ENCODE data around the gene FAM111A. TPM values are rescaled to one million over a fixed set of nuclear protein-coding genes. Genes with fewer than 3 reads are reported as not detected.

Gene FAM111A
- polyA plus RNA-seq, 1 donor (not counting 4 experiments of a cell fraction or from before 2014, with no cell fraction given), result 21.0 TPM

DNA sequence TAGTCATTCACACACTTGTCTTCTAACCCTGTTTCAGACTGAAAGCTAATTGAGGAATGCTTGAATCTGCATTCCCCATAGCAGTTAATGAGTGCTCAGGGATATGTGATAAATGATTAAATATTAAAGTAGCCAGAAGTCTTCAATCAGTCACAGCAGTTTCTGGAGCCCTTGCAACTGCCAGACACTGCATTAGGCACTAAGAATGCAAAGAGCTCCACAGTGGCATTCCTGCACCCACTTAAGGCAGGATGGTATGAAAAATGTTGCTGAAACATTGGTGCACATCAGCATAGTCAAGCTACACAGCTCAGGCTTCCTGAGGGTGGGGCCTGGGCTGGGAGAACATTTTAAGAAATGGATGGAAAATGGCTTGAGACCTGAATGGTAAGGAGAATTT lies 35.7 kb downstream of the FAM111A start:
- Histone ChIP-seq H3K4me1 (ENCODE audit: control insufficient read depth, extremely low read depth, insufficient read depth, low read length) (peaks cover 17% of the 10 kb centered on the region), H3K36me3 (ENCODE audit: control insufficient read depth in 2 of 2, extremely low read depth in 1 of 2, insufficient read depth in 2 of 2, low read length in 2 of 2) (peaks cover 0 to 2% of the 10 kb centered on the region in 2 experiments), H4K20me1 (ENCODE audit: control insufficient read depth, extremely low read depth, insufficient read depth, low read length) (no peaks in the 10 kb centered on the region), H3K9me1 (ENCODE audit: control insufficient read depth, extremely low read depth, insufficient read depth, low read length) (no peaks in the 10 kb centered on the region), H3K27ac (ENCODE audit: control insufficient read depth, insufficient read depth, low read length) (no peak overlapping the region), H3K79me2 (ENCODE audit: control insufficient read depth, insufficient read depth, low read length) (no peaks in the 10 kb centered on the region), H3K9ac (ENCODE audit: control insufficient read depth, extremely low read depth, insufficient read depth, low read length) (no peak overlapping the region), H3K27me3 (ENCODE audit: control insufficient read depth, extremely low read depth, insufficient read depth, low read length) (no peaks in the 10 kb centered on the region), H3K4me3 (ENCODE audit: control insufficient read depth in 2 of 3, extremely low read depth in 1 of 3, insufficient read depth in 2 of 3, low read depth in 1 of 3, low read length in 3 of 3) (no peak overlapping the region), H3K9me3 (ENCODE audit: control insufficient read depth, low read depth, low read length) (peaks cover 2% of the 10 kb centered on the region), H3K4me2 (ENCODE audit: control insufficient read depth, extremely low read depth, insufficient read depth, low read depth, low read length) (no peak overlapping the region), H2AFZ (ENCODE audit: control insufficient read depth, low read length) (no peak overlapping the region)
- dilution Hi-C loops (cut with MboI; ENCODE audit: extremely low pct_ligation_motif_present, low sequenced_read_pairs), result no loop called here
- no peak for TF ChIP-seq EZH2 (IDR thresholded peaks at IDR 0.05; ENCODE audit: low read length)
- TF ChIP-seq, protein P1, sequence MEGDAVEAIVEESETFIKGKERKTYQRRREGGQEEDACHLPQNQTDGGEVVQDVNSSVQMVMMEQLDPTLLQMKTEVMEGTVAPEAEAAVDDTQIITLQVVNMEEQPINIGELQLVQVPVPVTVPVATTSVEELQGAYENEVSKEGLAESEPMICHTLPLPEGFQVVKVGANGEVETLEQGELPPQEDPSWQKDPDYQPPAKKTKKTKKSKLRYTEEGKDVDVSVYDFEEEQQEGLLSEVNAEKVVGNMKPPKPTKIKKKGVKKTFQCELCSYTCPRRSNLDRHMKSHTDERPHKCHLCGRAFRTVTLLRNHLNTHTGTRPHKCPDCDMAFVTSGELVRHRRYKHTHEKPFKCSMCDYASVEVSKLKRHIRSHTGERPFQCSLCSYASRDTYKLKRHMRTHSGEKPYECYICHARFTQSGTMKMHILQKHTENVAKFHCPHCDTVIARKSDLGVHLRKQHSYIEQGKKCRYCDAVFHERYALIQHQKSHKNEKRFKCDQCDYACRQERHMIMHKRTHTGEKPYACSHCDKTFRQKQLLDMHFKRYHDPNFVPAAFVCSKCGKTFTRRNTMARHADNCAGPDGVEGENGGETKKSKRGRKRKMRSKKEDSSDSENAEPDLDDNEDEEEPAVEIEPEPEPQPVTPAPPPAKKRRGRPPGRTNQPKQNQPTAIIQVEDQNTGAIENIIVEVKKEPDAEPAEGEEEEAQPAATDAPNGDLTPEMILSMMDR (optimal IDR thresholded peaks at IDR 0.05 in 1 of 3, IDR thresholded peaks at IDR 0.05 in 1 of 3, conservative IDR thresholded peaks at IDR 0.05 in 1 of 3; ENCODE audit: extremely low read depth in 1 of 3, insufficient read depth in 2 of 3, low read length in 3 of 3), result no peak
- no peak for FAIRE-seq
- DNase-seq (ENCODE audit: low read depth, low spot score), result no peak

DNA sequence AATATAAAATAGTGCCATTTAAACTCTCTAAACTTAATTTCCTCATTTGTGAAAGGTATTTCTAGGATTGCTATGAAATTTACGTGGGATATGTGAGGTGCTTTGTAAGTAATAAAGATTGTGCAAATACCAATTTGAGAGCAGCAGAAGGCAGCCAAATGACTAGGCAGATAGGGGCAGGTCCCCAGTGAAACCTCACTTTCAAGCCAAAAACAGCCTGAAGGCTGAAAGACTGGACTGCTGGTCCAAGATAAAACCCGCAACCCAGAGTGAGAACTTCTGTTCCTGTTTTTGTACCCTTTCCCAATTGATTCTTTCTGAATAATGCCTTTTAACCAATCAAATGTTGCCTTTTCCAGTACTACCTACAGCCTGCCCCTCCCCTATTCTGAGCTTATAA lies 36.5 kb downstream of the FAM111A start:
- dilution Hi-C loops (cut with MboI; ENCODE audit: extremely low pct_ligation_motif_present, low sequenced_read_pairs), result no loop called here
- no peaks in the 10 kb centered on the region for H4K20me1 ChIP-seq (ENCODE audit: control insufficient read depth, extremely low read depth, insufficient read depth, low read length)
- DNase-seq (ENCODE audit: low read depth, low spot score) (no peak), FAIRE-seq (no peak)
- no peaks in the 10 kb centered on the region for H3K9me1 ChIP-seq (ENCODE audit: control insufficient read depth, extremely low read depth, insufficient read depth, low read length)
- H3K79me2 ChIP-seq (ENCODE audit: control insufficient read depth, insufficient read depth, low read length), result no peaks in the 10 kb centered on the region
- no peak overlapping the region for H3K9ac ChIP-seq (ENCODE audit: control insufficient read depth, extremely low read depth, insufficient read depth, low read length)
- peaks cover 11% of the 10 kb centered on the region for H3K4me1 ChIP-seq (ENCODE audit: control insufficient read depth, extremely low read depth, insufficient read depth, low read length)
- H3K4me2 ChIP-seq (ENCODE audit: control insufficient read depth, extremely low read depth, insufficient read depth, low read depth, low read length), result no peak overlapping the region
- no peak overlapping the region for H3K27ac ChIP-seq (ENCODE audit: control insufficient read depth, insufficient read depth, low read length)
- no peaks in the 10 kb centered on the region for H3K27me3 ChIP-seq (ENCODE audit: control insufficient read depth, extremely low read depth, insufficient read depth, low read length)
- H3K4me3 ChIP-seq (ENCODE audit: control insufficient read depth in 2 of 3, extremely low read depth in 1 of 3, insufficient read depth in 2 of 3, low read depth in 1 of 3, low read length in 3 of 3), result no peak overlapping the region
- TF ChIP-seq EZH2 (IDR thresholded peaks at IDR 0.05; ENCODE audit: low read length), result no peak
- TF ChIP-seq, protein P1 (optimal IDR thresholded peaks at IDR 0.05 in 1 of 3, IDR thresholded peaks at IDR 0.05 in 1 of 3, conservative IDR thresholded peaks at IDR 0.05 in 1 of 3; ENCODE audit: extremely low read depth in 1 of 3, insufficient read depth in 2 of 3, low read length in 3 of 3), result no peak
- H3K9me3 ChIP-seq (ENCODE audit: control insufficient read depth, low read depth, low read length), result peaks cover 2% of the 10 kb centered on the region
- peaks cover 0 to 4% of the 10 kb centered on the region in 2 experiments for H3K36me3 ChIP-seq (ENCODE audit: control insufficient read depth in 2 of 2, extremely low read depth in 1 of 2, insufficient read depth in 2 of 2, low read length in 2 of 2)
- H2AFZ ChIP-seq (ENCODE audit: control insufficient read depth, low read length), result no peak overlapping the region
